Peyer's patch (tissue), 4 donors: ENCODE results near the gene CD300LB.

Experiments used
- POLR2A ChIP-seq, 2 donors: fragments of 450-650 bp; IDR thresholded peaks; one replicate each; pipeline ENCODE4 v1.5.1; 2017; ENCODE audit warnings: antibody characterized with exemption in 2 of 2, mild to moderate bottlenecking in 2 of 2, moderate library complexity in 2 of 2
- TF ChIP-seq, protein P1 (sequence below), 6 experiments: fragments of 450-650 bp in 4 of 6; fragments of 200-600 bp in 2 of 6; sonication (generic) in 1 of 6; IDR thresholded peaks; one replicate each; pipeline ENCODE4 v1.5.1; 2017 to 2019; ENCODE audit warnings: antibody characterized with exemption in 6 of 6, mild to moderate bottlenecking in 3 of 6, moderate library complexity in 1 of 6

DNA sequence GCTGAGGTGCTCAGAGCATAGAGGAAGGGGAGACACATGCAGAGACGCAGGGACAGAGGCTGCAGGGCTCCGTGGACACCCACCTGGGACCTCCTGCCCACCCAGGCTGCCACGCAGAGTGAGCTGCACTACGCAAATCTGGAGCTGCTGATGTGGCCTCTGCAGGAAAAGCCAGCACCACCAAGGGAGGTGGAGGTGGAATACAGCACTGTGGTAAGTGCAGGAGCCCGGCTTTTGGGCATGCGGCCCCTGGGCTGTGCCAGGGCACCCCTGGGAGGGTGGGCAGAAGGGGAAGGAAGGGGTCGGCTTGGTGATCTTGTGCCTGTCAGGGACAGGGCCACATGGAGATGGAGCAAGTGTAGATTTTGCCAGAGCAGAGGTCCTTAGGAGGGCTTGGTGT lies 49.7 kb downstream of the CD300LB start:
- TF ChIP-seq, protein P1, sequence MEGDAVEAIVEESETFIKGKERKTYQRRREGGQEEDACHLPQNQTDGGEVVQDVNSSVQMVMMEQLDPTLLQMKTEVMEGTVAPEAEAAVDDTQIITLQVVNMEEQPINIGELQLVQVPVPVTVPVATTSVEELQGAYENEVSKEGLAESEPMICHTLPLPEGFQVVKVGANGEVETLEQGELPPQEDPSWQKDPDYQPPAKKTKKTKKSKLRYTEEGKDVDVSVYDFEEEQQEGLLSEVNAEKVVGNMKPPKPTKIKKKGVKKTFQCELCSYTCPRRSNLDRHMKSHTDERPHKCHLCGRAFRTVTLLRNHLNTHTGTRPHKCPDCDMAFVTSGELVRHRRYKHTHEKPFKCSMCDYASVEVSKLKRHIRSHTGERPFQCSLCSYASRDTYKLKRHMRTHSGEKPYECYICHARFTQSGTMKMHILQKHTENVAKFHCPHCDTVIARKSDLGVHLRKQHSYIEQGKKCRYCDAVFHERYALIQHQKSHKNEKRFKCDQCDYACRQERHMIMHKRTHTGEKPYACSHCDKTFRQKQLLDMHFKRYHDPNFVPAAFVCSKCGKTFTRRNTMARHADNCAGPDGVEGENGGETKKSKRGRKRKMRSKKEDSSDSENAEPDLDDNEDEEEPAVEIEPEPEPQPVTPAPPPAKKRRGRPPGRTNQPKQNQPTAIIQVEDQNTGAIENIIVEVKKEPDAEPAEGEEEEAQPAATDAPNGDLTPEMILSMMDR (IDR thresholded peaks at IDR 0.05): no peak
- TF ChIP-seq POLR2A (IDR thresholded peaks at IDR 0.05): no peak
